ENCODE measurements around the gene UNC119B.
"Not testable (repeated sequence)": the region's sequence is repeated elsewhere in the genome, so short reads cannot be mapped to it uniquely, and the experiment has no call there.

UNC119B gene

GRCh38 chr12:120710031-120710804 is at the start of gene UNC119B:
UNC119B (plus strand) TSS chr12:120710458; CDS start chr12:120710475, 17 bp downstream.
- DNase-seq (ENCODE audit: low read depth in 4 of 4, low spot score in 1 of 4): peak; percentile 52 to 69 (median 66)

- DNase-seq (ENCODE audit: low read depth in 4 of 4, low spot score in 1 of 4): no peak
These were observed 48.8 kb upstream of the UNC119B start for GRCh38 chr12:120661432-120661831.

GRCh38 chr12:120662879-120663278 is 47.4 kb upstream of the UNC119B start:
- no peak for DNase-seq (ENCODE audit: low read depth in 4 of 4, low spot score in 1 of 4)

GRCh38 chr12:120663741-120664140 is 46.5 kb upstream of the UNC119B start:
- DNase-seq (ENCODE audit: low read depth in 4 of 4, low spot score in 1 of 4): no peak

GRCh38 chr12:120666571-120667390 is 43.5 kb upstream of the UNC119B start:
- DNase-seq (ENCODE audit: low read depth in 4 of 4, low spot score in 1 of 4): no peak

GRCh38 chr12:120668091-120668867 is 42.0 kb upstream of the UNC119B start:
- DNase-seq (ENCODE audit: low read depth in 4 of 4, low spot score in 1 of 4): no peak

GRCh38 chr12:120668868-120669840 is 41.1 kb upstream of the UNC119B start:
- DNase-seq (ENCODE audit: low read depth in 4 of 4, low spot score in 1 of 4): no peak

GRCh38 chr12:120670237-120670636 is 40.0 kb upstream of the UNC119B start:
- not testable (repeated sequence) for DNase-seq (ENCODE audit: low read depth in 4 of 4, low spot score in 1 of 4)

- DNase-seq (ENCODE audit: low read depth in 4 of 4, low spot score in 1 of 4): no peak
These were observed 39.6 kb upstream of the UNC119B start for GRCh38 chr12:120670667-120671066.

- no peak for DNase-seq (ENCODE audit: low read depth in 4 of 4, low spot score in 1 of 4)
These were observed 36.1 kb upstream of the UNC119B start for GRCh38 chr12:120674097-120674636.

- DNase-seq (ENCODE audit: low read depth in 4 of 4, low spot score in 1 of 4): no peak
These were observed 32.3 kb upstream of the UNC119B start for GRCh38 chr12:120677765-120678473.

GRCh38 chr12:120678572-120678971 is 31.7 kb upstream of the UNC119B start:
- DNase-seq (ENCODE audit: low read depth in 4 of 4, low spot score in 1 of 4): no peak

- DNase-seq (ENCODE audit: low read depth in 4 of 4, low spot score in 1 of 4): no peak
These were observed 30.0 kb upstream of the UNC119B start for GRCh38 chr12:120680165-120680738.

- no peak for DNase-seq (ENCODE audit: low read depth in 4 of 4, low spot score in 1 of 4)
These were observed 25.7 kb upstream of the UNC119B start for GRCh38 chr12:120684523-120684932.

- no peak for DNase-seq (ENCODE audit: low read depth in 4 of 4, low spot score in 1 of 4)
These were observed 24.7 kb upstream of the UNC119B start for GRCh38 chr12:120685522-120685921.

- peak; percentile 89 to 98 (median 95) for DNase-seq (ENCODE audit: low read depth in 4 of 4, low spot score in 1 of 4)
These were observed 24.0 kb upstream of the UNC119B start for GRCh38 chr12:120686151-120686689.

GRCh38 chr12:120686690-120687577 is 23.3 kb upstream of the UNC119B start, which contains the start of gene MLEC:
MLEC (plus strand) TSS chr12:120687149; CDS start chr12:120687297, 148 bp downstream.
- peak; percentile 96 to 99 (median 98) for DNase-seq (ENCODE audit: low read depth in 4 of 4, low spot score in 1 of 4)

Measured in stimulated activated CD4-positive, alpha-beta T cell treated with anti-CD3 and anti-CD28 coated beads, Interleukin-1b, Interleukin-23, amount 100 ng/mL, for 24 hours (primary cell).